K562 (cell line): ENCODE data around the gene FAM50A. TPM values are rescaled to one million over a fixed set of nuclear protein-coding genes. Genes with fewer than 3 reads are reported as not detected.

ENCODE experiments used
- CEBPZ ChIP-seq: fragments of 150-350 bp; IDR thresholded peaks from 2 replicates; pipeline ENCODE4 v1.6.1; 2014; ENCODE audit warnings: low read depth, mild to moderate bottlenecking, low read length, borderline replicate concordance
- DEAF1 ChIP-seq: fragments of 450-650 bp; formaldehyde crosslinking; IDR thresholded peaks from 2 replicates; pipeline ENCODE4 v1.4.0; 2020; ENCODE audit warnings: mild to moderate bottlenecking, moderate library complexity
- E2F5 ChIP-seq: sonication (generic); formaldehyde crosslinking; IDR thresholded peaks from 2 replicates; pipeline ENCODE4 v1.8.0; 2022; ENCODE audit warnings: mild to moderate bottlenecking, missing genetic modification reagents
- JUN ChIP-seq, 2 experiments: sonication (generic) in 1 of 2; formaldehyde crosslinking in 1 of 2; IDR thresholded peaks; 2 replicates each; pipeline versions ENCODE4 v1.6.1 to v1.8.0; 2012 to 2022; ENCODE audit warnings: borderline replicate concordance in 2 of 2, mild to moderate bottlenecking in 2 of 2, improper control_type of control experiment in 1 of 2, low read depth in 1 of 2, low read length in 1 of 2, missing genetic modification reagents in 1 of 2
- PCBP2 ChIP-seq: fragments of 200-400 bp; formaldehyde crosslinking; IDR thresholded peaks from 2 replicates; pipeline ENCODE4 v1.6.1; 2018; ENCODE audit warnings: low read length, low read depth, mild to moderate bottlenecking, moderate library complexity; ENCODE audit not compliant: poor library complexity, severe bottlenecking
- RBFOX2 ChIP-seq: fragments of 200-400 bp; formaldehyde crosslinking; IDR thresholded peaks from 2 replicates; pipeline ENCODE4 v1.6.1; 2017; ENCODE audit warnings: low read depth, mild to moderate bottlenecking, low read length, moderate library complexity
- TAF9B ChIP-seq: fragments of 450-650 bp; IDR thresholded peaks from 2 replicates; pipeline ENCODE4 v1.6.1; 2018; ENCODE audit warnings: mild to moderate bottlenecking; ENCODE audit not compliant: partially characterized antibody
- U2AF2 ChIP-seq: fragments of 200-400 bp; formaldehyde crosslinking; optimal IDR thresholded peaks from 2 replicates; pipeline ENCODE3; 2017; ENCODE audit warnings: low read depth, mild to moderate bottlenecking, low read length
- WHSC1 ChIP-seq: IDR thresholded peaks from one replicate; pipeline ENCODE4 v1.6.1; 2012; ENCODE audit warnings: low read length, control low read depth, inconsistent platforms
- ZNF609 ChIP-seq: sonication (generic); formaldehyde crosslinking; IDR thresholded peaks from 2 replicates; pipeline ENCODE4 v1.8.1; 2023; ENCODE audit warnings: missing genetic modification reagents, mild to moderate bottlenecking, borderline replicate concordance
- ZNF696 ChIP-seq: fragments of 250-450 bp; sonication (Bioruptor Pico); conservative IDR thresholded peaks from 2 replicates; pipeline ENCODE4 v1.4.0; 2020; ENCODE audit warnings: mild to moderate bottlenecking, moderate library complexity
- polyA plus RNA-seq, 8 experiments: library from polyadenylated mRNA; depleted of rRNA in 4 of 8; stranded (reverse) in 5 of 8; unstranded in 3 of 8; fragments of >200 nt; fragmentation: Nextera tagmentation in 2 of 8; fragmentation: Illumina TruSeq in 1 of 8; extraction: Ambion mirVana in 2 of 8; extraction: Trizol in 1 of 8; gene quantifications; 2 replicates each; pipeline versions ENCODE4 v1.2.1 to v1.2.3, GENCODE V29; 2011 to 2014; ENCODE audit warnings: inconsistent platforms in 1 of 8, missing spikeins in 1 of 8
- total RNA-seq, 7 experiments: library from RNA; depleted of rRNA in 6 of 7; stranded (reverse); fragments of >200 nt in 6 of 7; fragmentation: Illumina TruSeq in 2 of 7; extraction: Trizol in 2 of 7; gene quantifications; 2 replicates each; pipeline versions ENCODE4 v1.2.1 to v1.2.3, GENCODE V29; 2011 to 2021; ENCODE audit warnings: low replicate concordance in 1 of 7

FAM50A gene
- total and polyA plus RNA-seq, 9 of the 15 experiments (the other 6 are each of a cell fraction or from before 2014, with no cell fraction given) = 4.4 to 114 (median 67.3) TPM

GRCh38 chrX:154478728-154479622 is 35.0 kb downstream of the FAM50A start, which contains the start of gene LAGE3 (continued):
- TF ChIP-seq DEAF1 (no peak), ZNF696 (CRISPR knock-in tag) (no peak), PCBP2 (no peak), U2AF2 (no peak), WHSC1 (no peak), RBFOX2 (peak; percentile 90), ZNF609 (CRISPR knock-in tag) (0 out of 2 replicates have a peak, but pooled peaks have one; percentile 31), TAF9B (peak; percentile 55), JUN (IDR thresholded peaks at IDR 0.05; ENCODE audit: borderline replicate concordance, low read depth, low read length) (no peak; the same call in 1 of the 2 replicates), JUN (CRISPR knock-in tag; IDR thresholded peaks at IDR 0.05; ENCODE audit: borderline replicate concordance) (no peak; the same call in 1 of the 2 replicates), CEBPZ (no peak), E2F5 (peak; percentile 69; the same call in 1 of the 2 replicates)
